Smooth muscle cell (in vitro differentiated cells): ENCODE results near the gene MT1B. TPM values are rescaled to one million over a fixed set of nuclear protein-coding genes. Genes with fewer than 3 reads are reported as not detected.

ENCODE experiments used
- DNase-seq: peaks from one replicate; lab custom pipeline; 2025; ENCODE audit not compliant: unreplicated experiment; lab: John Stamatoyannopoulos, UW
- H2AFZ ChIP-seq: fragments of 200-600 bp; sonication (generic); 2 replicates; pipeline ENCODE4 v1.6.0; 2016; ENCODE audit warnings: antibody characterized with exemption, low read depth, mild to moderate bottlenecking
- H3F3A ChIP-seq: fragments of 200-600 bp; sonication (generic); 2 replicates; pipeline ENCODE4 v1.6.0; 2017; ENCODE audit warnings: antibody characterized with exemption, low read depth
- H3K27ac ChIP-seq: fragments of 200-600 bp; sonication (generic); 2 replicates; pipeline ENCODE4 v1.5.1; 2016; ENCODE audit warnings: low read depth, mild to moderate bottlenecking
- H3K27me3 ChIP-seq: fragments of 200-600 bp; sonication (generic); 2 replicates; pipeline ENCODE4 v1.6.1; 2016; ENCODE audit warnings: low read depth, mild to moderate bottlenecking
- H3K36me3 ChIP-seq: fragments of 200-600 bp; sonication (generic); 2 replicates; pipeline ENCODE4 v1.5.1; 2016; ENCODE audit warnings: low read depth
- H3K4me1 ChIP-seq: fragments of 200-600 bp; sonication (generic); 2 replicates; pipeline ENCODE4 v1.5.1; 2016; ENCODE audit warnings: low read depth
- H3K4me2 ChIP-seq: fragments of 200-600 bp; sonication (generic); 2 replicates; pipeline ENCODE4 v1.6.0; 2016; ENCODE audit warnings: mild to moderate bottlenecking
- H3K4me3 ChIP-seq: fragments of 200-600 bp; sonication (generic); 2 replicates; pipeline ENCODE4 v1.5.1; 2016; ENCODE audit warnings: mild to moderate bottlenecking
- H3K79me2 ChIP-seq: fragments of 200-600 bp; sonication (generic); 2 replicates; pipeline ENCODE4 v1.6.0; 2016; ENCODE audit warnings: low read depth, mild to moderate bottlenecking
- H3K9ac ChIP-seq: fragments of 200-600 bp; sonication (generic); 2 replicates; pipeline ENCODE4 v1.6.0; 2016; ENCODE audit warnings: low read depth
- H3K9me3 ChIP-seq: fragments of 200-600 bp; sonication (generic); replicated peaks from 2 replicates; pipeline ENCODE4 v1.5.1; 2016; ENCODE audit warnings: low read depth
- H4K20me1 ChIP-seq: fragments of 200-600 bp; sonication (generic); 2 replicates; pipeline ENCODE4 v1.6.0; 2016; ENCODE audit warnings: low read depth
- CTCF ChIP-seq: fragments of 200-600 bp; sonication (generic); IDR thresholded peaks from 2 replicates; pipeline ENCODE4 v1.5.1; 2017; ENCODE audit warnings: borderline replicate concordance, mild to moderate bottlenecking, antibody characterized with exemption; ENCODE audit not compliant: insufficient read depth, poor library complexity, severe bottlenecking
- WGBS: methylation state at CpG from one replicate; pipeline ENCODE4 v1.1.7; 2016; ENCODE audit warnings: low lambda C conversion rate; 5-methylcytosine and 5-hydroxymethylcytosine counted together
- polyA plus RNA-seq: library from polyadenylated mRNA; unstranded; fragments of >200 nt; fragmentation: Nextera tagmentation; extraction: Ambion mirVana; gene quantifications from 2 replicates; pipeline ENCODE4 v1.2.1, GENCODE V29; 2016
- total RNA-seq: library from RNA; depleted of rRNA; stranded (reverse); fragments of >200 nt; gene quantifications from 2 replicates; pipeline ENCODE4 v1.2.3, GENCODE V29; 2014

MT1B gene
- total and polyA plus RNA-seq, 2 experiments from 2014 or later = not detected

- no peak for TF ChIP-seq CTCF
- no peaks in the 10 kb centered on the region for H3F3A ChIP-seq
- H3K4me3 ChIP-seq = no peak overlapping the region
- no peaks in the 10 kb centered on the region for H3K4me1 ChIP-seq
- H3K79me2 ChIP-seq = no peaks in the 10 kb centered on the region
- no peak overlapping the region for H3K9ac ChIP-seq
- H3K36me3 ChIP-seq = no peaks in the 10 kb centered on the region
- no peak for DNase-seq
- no peak overlapping the region for H3K27ac ChIP-seq
- 88% methylated on average over 4 of the region's 4 CpGs for WGBS
- H3K4me2 ChIP-seq = no peak overlapping the region
- no peaks in the 10 kb centered on the region for H3K9me3 ChIP-seq
- H3K27me3 ChIP-seq = peaks cover 5% of the 10 kb centered on the region
- no peaks in the 10 kb centered on the region for H4K20me1 ChIP-seq
- no peak overlapping the region for H2AFZ ChIP-seq
These were observed 33.4 kb downstream of the MT1B start for GRCh38 chr16:56684926-56685590.

- H3K4me3 ChIP-seq = no peak overlapping the region
- no peak overlapping the region for H3K4me2 ChIP-seq
- H3K9me3 ChIP-seq = no peaks in the 10 kb centered on the region
- no peak overlapping the region for H3K27ac ChIP-seq
- H3F3A ChIP-seq = no peaks in the 10 kb centered on the region
- no peak for DNase-seq
- no peaks in the 10 kb centered on the region for H4K20me1 ChIP-seq
- H3K36me3 ChIP-seq = no peaks in the 10 kb centered on the region
- H3K27me3 ChIP-seq = peaks cover 5% of the 10 kb centered on the region
- H3K9ac ChIP-seq = no peak overlapping the region
- no peaks in the 10 kb centered on the region for H3K4me1 ChIP-seq
- H2AFZ ChIP-seq = no peak overlapping the region
- WGBS = 95% methylated on average over 7 of the region's 7 CpGs
- no peak for TF ChIP-seq CTCF
- no peaks in the 10 kb centered on the region for H3K79me2 ChIP-seq
These were observed 35.1 kb downstream of the MT1B start for GRCh38 chr16:56686758-56687157.

- no peak for TF ChIP-seq CTCF
- no peaks in the 10 kb centered on the region for H3K4me1 ChIP-seq
- H3K9ac ChIP-seq = no peak overlapping the region
- H3F3A ChIP-seq = no peaks in the 10 kb centered on the region
- no peak for DNase-seq
- no peaks in the 10 kb centered on the region for H4K20me1 ChIP-seq
- no peaks in the 10 kb centered on the region for H3K36me3 ChIP-seq
- no peaks in the 10 kb centered on the region for H3K9me3 ChIP-seq
- no peak overlapping the region for H3K27ac ChIP-seq
- H3K4me2 ChIP-seq = no peak overlapping the region
- H3K27me3 ChIP-seq = no peaks in the 10 kb centered on the region
- H3K79me2 ChIP-seq = no peaks in the 10 kb centered on the region
- no peak overlapping the region for H3K4me3 ChIP-seq
- no peak overlapping the region for H2AFZ ChIP-seq
- 56% methylated on average over 1 of the region's 1 CpG for WGBS
These were observed 37.1 kb downstream of the MT1B start for GRCh38 chr16:56688762-56689161.

- no peak for TF ChIP-seq CTCF
- no peaks in the 10 kb centered on the region for H3K9me3 ChIP-seq
- no peaks in the 10 kb centered on the region for H4K20me1 ChIP-seq
- no peaks in the 10 kb centered on the region for H3K79me2 ChIP-seq
- H2AFZ ChIP-seq = no peak overlapping the region
- no peaks in the 10 kb centered on the region for H3K36me3 ChIP-seq
- no peak overlapping the region for H3K9ac ChIP-seq
- H3K4me1 ChIP-seq = no peaks in the 10 kb centered on the region
- no peak for DNase-seq
- no peak overlapping the region for H3K4me2 ChIP-seq
- no peaks in the 10 kb centered on the region for H3K27me3 ChIP-seq
- no peak overlapping the region for H3K27ac ChIP-seq
- WGBS = 82% methylated on average over 3 of the region's 3 CpGs
- no peaks in the 10 kb centered on the region for H3F3A ChIP-seq
- H3K4me3 ChIP-seq = no peak overlapping the region
These were observed 37.5 kb downstream of the MT1B start for GRCh38 chr16:56689171-56689570.
